Ovary (tissue), 3 donors: ENCODE measurements around the gene RAPGEF4.

Experiments
- POLR2A ChIP-seq: fragments of 450-650 bp; IDR thresholded peaks from one replicate; pipeline ENCODE4 v1.6.1; 2017; ENCODE audit warnings: antibody characterized with exemption, mild to moderate bottlenecking, moderate library complexity
- TF ChIP-seq, protein P1 (sequence below), 3 donors: fragments of 450-650 bp in 2 of 3; fragments of 200-600 bp in 1 of 3; IDR thresholded peaks; one replicate each; pipeline versions ENCODE4 v1.5.1 to v1.8.0; 2016 to 2022; ENCODE audit warnings: antibody characterized with exemption in 3 of 3, mild to moderate bottlenecking in 1 of 3
- donor health status: DM: no; HTN: no; CAD: no.

DNA sequence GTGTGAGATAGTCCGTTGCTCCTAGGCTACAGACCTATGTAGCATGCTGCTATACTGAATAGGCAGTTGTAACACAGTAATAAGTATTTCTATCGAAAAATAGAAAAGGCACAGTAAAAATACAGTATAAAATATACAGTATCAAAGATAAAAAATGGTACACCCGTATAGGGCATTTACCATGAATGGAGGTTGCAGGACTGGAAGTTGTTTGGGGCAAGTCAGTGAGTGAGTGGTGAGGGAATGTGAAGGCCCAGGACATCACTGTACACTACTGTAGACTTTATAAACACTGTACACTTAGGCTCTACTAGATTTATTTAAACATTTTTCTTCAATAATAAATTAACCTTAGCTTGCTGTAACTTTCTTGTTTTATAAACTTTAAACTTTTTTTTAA, 343.5 kb downstream of the RAPGEF4 start:
- TF ChIP-seq, protein P1, sequence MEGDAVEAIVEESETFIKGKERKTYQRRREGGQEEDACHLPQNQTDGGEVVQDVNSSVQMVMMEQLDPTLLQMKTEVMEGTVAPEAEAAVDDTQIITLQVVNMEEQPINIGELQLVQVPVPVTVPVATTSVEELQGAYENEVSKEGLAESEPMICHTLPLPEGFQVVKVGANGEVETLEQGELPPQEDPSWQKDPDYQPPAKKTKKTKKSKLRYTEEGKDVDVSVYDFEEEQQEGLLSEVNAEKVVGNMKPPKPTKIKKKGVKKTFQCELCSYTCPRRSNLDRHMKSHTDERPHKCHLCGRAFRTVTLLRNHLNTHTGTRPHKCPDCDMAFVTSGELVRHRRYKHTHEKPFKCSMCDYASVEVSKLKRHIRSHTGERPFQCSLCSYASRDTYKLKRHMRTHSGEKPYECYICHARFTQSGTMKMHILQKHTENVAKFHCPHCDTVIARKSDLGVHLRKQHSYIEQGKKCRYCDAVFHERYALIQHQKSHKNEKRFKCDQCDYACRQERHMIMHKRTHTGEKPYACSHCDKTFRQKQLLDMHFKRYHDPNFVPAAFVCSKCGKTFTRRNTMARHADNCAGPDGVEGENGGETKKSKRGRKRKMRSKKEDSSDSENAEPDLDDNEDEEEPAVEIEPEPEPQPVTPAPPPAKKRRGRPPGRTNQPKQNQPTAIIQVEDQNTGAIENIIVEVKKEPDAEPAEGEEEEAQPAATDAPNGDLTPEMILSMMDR (IDR thresholded peaks at IDR 0.05): no peak
- TF ChIP-seq POLR2A: no peak
